Measurements from ENCODE around the gene GMEB2.

Gene GMEB2

GRCh38 chr20:63570281-63571086 lies 56.4 kb downstream of the GMEB2 start:
- no peak for DNase-seq

GRCh38 chr20:63568986-63569949 lies 57.6 kb downstream of the GMEB2 start:
- DNase-seq, result no peak

GRCh38 chr20:63568170-63568981 lies 58.5 kb downstream of the GMEB2 start:
- peak in 1 of 5 experiments; percentile 27 for DNase-seq

DNA sequence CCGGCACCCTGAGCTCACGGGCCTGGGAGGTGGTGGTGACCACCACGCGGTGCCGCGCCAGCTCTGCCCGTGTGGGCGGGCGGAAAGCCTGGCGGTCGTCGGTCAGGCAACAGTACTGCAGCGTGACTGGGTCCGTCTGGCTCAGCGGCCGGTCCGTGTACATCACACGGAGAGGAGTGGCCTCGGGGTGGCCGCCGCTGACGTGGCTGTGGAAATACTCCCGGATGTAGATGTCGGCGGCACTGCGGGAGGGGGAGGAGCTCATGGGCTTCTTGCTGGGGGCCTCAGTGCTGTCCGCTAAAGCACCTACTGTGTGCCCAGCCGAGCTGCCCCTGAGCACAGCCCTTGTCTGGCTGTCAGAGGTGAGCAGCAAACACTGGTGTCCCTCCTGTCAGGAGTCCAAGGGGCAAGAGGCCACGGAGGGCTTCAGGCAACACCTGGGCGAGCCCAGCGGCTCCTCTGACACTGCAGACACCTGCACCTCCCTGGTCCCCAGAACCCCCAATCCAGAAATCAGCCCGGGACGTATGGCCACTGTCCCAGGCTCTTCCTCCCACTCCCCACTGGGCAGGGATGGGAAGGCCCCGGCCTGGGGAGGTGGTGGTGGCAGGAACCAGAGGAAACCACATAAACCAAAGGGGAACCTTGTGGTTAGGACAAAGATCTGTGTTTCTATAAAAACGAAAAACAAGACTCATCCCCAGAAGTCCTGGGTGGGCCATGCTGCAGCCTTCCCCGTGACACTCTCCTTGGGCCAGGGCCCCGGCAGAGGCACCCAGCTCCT lies 59.3 kb downstream of the GMEB2 start:
- DNase-seq, result peak in 3 of 5 experiments; percentile 21 to 82 (median 52)

DNA sequence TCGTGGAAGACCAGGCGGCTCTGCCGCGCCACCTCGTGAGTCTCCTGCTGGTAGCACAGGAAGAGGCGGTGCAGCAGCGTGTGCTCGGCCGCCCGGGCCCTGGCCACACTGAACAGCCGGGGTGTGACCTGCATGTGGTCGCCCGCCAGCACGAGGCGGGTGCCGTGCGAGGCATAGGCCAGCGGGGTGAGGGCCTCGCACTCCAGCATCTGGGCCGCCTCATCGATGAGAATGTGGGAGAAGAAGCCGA lies 59.8 kb downstream of the GMEB2 start:
- DNase-seq, result no peak

- no peak for DNase-seq
Measured at GRCh38 chr20:63566395-63567135, 60.3 kb downstream of the GMEB2 start.

- DNase-seq, result no peak
Measured at GRCh38 chr20:63565699-63566335, 61.1 kb downstream of the GMEB2 start.

DNA sequence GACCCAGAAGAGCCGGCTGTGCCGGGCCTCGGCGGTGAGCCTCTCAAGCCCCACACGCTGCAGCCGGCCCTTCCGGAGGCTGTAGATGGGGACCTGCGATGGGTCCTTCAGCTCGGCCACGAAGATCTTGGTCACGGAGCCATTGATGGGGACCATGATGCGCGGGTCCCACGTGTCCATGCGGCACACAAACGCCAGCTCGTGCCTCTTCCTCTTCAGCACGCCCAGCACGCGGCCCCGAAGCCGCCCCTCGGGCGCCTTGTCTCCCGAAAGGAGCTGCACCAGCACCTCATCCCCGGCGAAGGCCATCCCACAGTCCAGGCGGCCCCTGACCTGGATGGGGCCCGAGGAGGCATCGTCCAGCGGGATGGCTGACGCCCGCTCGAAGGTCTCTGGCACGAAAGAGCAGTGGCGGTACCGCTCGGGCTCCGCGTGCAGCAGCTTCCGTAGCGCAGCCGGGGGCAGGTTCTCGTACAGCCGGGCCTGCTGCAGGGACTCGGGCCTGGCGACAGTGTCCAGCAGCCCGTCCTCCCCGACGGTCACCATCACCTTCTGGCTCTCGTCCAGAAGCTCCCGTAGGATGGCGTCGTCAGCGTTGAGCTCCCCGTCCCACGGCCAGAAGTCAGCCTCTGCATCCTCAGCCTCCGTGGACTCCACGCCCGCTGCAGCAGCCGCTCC lies 61.7 kb downstream of the GMEB2 start:
- DNase-seq, result no peak

DNA sequence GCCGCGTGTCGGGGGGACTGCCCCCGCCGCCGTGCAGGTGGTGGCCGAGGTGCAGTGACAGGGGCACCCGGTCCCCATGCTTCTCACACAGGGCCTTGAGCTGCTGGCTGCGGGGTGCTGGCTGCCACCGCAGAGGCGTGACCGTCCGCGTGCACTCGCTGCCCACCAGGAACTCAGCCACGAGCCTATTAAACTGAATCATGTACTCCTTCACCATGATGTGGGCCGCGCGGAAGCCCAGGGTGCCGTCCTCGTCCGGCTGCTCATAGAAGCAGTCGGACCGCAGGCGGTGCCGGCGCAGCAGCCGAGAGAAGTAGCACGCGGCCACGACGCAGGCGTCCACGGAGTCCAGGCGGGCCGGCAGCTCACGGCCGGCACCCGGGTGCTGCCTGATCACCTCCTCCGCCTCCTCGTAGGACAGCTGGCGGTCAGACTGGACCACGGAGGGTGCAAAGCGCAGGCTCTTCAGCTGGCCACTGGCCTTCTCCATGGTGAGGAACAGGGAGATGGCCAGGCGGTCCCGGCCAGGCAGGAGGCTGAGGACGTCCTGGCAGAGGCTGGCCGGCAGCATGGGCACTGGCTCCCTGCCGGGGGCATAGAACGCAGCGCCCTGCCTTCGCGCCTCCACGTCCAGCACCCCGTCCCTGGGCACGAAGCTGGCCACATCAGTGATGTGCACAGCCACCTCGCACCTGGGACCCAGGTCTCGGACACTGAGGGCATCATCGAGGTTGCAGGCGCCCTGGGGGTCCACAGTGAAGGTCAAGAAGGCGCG lies 62.7 kb downstream of the GMEB2 start:
- DNase-seq, result no peak

GRCh38 chr20:63563225-63563935 lies 63.5 kb downstream of the GMEB2 start:
- DNase-seq, result no peak

GRCh38 chr20:63562461-63563224 lies 64.3 kb downstream of the GMEB2 start:
- no peak for DNase-seq

- no peak for DNase-seq
Measured at GRCh38 chr20:63561624-63562396, 65.1 kb downstream of the GMEB2 start.

DNA sequence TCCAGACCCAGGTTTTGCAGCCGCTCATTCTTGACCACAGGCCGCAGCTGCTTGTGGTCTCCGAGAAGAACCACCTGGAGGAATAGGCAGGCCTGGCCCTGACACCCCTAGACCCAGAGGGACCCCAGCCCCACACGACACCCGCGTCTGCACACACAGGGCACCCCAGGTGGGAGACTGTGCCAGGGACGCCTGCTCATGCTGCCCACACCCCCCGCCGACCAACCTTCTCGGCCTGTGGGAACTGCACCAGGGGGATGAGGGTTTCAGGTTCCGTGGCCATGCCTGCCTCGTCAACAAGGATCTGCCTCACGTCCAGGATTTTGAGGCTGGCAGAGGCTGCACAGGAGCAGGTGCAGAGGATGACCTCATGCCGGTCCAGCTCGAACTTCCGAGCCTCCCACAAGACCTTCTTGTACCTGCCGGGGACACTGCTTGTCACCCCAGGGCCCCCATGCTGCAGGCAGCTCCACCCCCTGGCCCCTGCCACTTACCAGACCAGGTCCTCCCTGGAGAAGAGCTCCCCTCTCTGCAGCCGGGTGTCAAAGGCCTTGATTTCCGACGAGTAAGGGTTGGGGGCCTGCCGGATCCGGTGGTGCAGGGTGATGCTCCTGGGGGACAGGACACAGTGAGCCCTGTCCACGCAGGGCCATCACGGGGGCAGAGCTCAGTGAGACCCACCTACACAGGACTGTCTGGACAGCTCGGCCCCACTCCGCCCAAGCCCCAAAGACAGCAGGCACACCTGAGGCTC lies 65.9 kb downstream of the GMEB2 start:
- DNase-seq, result no peak

DNA sequence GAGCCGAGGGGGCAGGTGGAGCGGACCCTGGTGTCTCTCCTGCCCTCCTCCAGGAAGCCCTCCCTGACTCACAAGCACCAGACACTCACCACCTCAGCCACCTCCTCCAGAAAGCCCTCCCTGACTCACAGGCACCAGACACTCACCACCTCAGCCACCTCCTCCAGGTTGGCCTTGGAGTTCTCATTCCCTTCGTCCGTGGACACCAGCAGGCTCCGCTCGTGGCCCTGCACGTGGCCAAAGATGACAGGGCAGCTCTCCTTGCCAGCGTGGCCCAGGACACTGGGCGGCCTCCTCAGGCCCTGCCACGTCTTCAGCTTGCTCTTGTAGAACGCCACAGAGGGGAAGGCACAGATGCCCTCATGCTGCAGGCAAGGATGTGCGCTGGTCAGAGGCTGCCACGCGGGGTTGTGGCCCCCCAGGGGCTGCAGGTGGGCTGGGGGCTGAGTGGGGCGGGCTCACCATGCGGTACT lies 66.5 kb downstream of the GMEB2 start:
- no peak for DNase-seq

- DNase-seq, result peak in 1 of 5 experiments; percentile 51
Measured at GRCh38 chr20:63559485-63560332, 67.2 kb downstream of the GMEB2 start.
